ENCODE data around the gene NANOS1. TPM values are rescaled to one million over a fixed set of nuclear protein-coding genes. Genes with fewer than 3 reads are reported as not detected.
"Not testable (repeated sequence)": the region's sequence is repeated elsewhere in the genome, so short reads cannot be mapped to it uniquely, and the experiment has no call there.

NANOS1 gene
- total RNA-seq, 2 experiments from 2014 or later, result 0.06 to 0.10 TPM

DNA sequence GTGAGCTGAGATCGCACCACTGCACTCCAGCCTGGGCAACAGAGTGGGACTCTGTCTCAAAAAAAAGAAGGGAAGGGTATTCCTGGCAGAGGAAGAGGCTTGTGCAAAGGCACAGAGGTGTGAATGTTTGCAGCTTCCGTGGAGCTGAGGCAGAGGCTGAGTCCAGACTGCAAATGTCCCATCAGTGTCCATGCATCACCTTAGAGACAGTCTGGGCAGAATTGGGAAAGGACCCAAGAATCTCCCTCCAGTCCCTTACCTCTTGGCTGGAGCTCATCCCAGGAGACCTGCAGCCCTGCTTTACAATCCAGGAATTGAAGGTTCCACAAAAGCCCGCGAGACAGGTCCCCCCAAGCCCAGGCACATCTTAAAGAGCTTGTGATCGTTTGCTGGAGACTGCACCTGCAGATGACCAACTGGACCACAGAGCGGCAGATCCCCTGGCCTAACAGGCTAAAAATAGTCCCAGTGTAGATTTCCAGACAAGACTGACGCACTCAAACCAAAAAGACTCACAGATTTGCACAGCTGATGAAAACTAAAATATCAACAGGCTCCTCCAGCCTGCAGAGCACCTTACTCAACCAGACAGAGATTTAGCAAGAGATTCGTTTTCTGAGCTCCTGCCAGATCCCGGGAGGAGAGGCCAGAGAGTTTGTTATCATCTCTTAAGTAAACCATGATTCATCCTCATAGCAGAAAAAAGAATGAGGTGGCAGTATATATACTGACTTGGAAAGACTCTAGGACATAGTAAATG is 22.9 kb upstream of the NANOS1 start:
- CTCF ChIA-PET, result no interaction called here
- POLR2A ChIA-PET, result no interaction called here

DNA sequence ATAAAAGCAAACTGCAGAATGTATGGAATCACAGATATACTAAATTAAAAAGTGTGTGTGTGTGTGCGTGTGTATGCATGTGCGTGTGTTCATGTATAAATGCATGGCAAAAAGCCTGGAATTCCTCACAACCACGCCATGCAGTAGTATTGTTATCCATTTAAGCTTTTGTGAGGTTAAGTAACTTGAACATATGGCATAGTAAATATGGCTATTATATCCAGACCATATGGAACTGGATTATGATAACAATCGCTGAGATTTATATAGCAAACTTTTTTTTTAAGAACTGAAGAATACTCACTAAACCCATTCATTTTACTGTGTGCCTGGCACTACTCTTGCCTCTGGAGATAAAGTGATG is 22.3 kb upstream of the NANOS1 start:
- POLR2A ChIA-PET, result no interaction called here

DNA sequence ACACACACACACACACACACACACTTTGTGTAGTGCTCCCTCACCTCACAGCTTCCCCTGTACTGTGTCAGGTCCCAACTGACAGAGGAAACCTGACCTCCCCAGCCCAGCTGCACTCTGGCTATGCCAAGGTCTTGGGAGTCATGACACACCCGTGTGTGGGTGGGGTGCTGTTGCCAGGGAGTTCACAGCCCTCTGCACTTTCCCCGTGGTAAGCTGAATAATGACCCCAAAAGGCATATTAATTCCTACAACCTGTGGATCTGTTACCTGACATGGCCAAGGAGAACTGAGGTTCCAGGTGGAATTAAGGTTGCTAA is 8.9 kb upstream of the NANOS1 start:
- CTCF ChIA-PET, result no interaction called here
- POLR2A ChIA-PET, result no interaction called here

More for the DNA sequence above, 22.3 kb upstream of the NANOS1 start:
- CTCF ChIA-PET, result no interaction called here

DNA sequence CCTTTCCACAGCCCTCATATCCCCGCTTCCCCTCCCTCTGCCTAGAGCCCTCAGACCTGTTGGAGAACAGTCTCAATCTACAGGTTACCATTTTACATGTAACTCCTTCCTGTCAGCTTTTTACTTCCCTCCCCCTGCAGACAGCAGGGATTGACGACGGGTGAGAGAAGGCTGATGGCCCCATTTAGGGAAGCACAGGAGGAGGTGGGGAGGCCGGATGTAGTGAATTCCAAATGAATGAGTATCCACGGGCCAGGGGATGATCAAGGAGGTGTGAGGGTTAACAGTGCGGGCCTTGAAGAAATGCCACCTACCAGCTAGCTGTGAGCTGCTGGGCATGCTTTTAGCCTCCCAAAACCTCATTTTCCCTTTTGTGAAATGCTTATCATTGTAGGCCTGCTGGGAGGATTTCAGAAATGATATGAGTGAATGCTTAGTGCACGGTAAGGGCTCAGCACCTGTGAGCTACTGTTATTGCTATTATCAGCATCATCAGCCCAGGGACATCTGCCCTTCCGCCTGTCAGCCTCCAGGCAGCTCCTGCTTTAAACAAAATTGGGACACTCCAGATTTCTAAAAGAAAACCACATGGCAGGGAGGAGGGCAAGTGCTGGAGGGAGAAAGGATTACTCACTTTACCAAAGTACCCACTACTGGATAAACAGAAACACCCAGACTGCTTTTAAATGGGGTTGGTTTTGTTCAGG is 6.5 kb upstream of the NANOS1 start:
- ChIA-PET POLR2A (no interaction called here), CTCF (no interaction called here)

DNA sequence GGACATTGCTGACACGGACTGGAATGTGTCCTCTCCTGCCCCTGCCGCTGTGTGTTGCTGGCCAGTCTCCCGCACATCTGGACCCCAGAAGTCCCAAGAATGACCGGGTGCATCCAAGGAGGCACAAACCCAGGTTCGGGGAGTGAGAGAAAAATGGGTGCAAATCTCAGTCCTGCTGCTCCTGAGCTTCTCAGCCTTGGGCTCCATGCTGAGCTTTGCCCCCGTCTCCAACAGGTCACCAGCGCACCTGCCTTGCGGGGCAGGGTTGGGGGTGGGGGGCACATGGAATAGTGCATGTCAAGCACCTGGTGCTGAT is 6.0 kb upstream of the NANOS1 start:
- POLR2A ChIA-PET, result no interaction called here
- CTCF ChIA-PET, result no interaction called here

DNA sequence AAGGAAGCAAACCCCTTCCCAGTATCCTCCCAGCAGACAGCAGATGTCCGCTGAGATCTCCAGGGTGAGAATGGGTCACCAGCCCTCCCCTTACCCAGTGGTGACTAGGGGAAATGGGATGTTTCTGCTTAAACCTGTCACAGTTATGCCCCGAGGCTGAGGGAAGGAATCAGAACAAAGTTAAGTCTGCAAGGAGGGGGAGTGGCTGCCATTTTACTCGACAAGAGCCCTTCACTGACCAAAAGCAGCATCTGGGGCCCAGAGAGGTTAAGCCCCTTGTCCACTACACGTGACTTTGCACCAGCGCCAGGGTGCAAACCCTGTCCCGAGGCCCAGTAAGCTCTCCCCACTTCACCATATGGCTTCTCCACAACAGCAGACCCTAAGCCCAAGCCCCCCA is 4.6 kb upstream of the NANOS1 start:
- POLR2A ChIA-PET, result no interaction called here

DNA sequence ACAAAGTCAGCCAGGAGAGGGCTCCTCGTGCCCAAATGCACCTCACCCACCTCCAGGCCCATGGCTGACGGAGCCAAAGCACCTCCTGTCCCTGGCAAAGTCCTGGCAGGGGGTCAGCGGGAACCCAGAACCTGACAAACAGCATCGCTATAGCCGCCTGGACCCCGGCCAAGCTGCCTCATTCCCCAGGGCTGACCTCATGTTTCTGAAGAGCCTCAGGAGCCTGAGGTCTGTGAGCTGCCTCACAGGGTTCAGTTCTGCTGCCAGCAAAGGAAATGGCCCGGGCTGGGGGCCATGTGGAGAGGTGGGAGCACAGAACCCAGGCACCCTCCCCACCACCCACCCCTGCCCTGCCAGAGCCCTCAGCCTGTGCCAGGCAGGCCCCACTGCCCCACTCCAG is 4.2 kb upstream of the NANOS1 start:
- ChIA-PET POLR2A (no interaction called here), CTCF (no interaction called here)

More for the DNA sequence above, 4.6 kb upstream of the NANOS1 start:
- CTCF ChIA-PET, result no interaction called here

DNA sequence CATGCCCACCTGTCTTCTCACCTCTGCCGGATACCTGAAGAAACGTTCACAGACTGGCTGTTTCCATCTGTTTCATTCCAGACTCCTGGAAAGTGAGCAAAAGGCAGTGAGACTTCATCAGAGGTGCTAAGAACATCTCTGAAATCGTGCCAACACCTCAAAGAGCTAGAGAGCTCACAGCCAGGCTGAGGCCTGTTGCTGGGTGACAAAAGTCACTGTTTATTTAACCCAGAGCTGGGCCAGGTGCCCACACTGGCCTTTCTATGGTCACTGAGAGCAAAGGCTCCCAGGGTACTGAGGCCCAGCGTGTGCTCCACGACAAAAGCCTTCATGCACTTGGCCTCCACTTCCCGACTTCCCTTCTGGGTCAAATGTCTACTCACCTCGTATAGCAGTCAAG is 3.7 kb upstream of the NANOS1 start:
- ChIA-PET CTCF (interaction anchor here (0.6 kb wide), 1 partner anchor 112 kb away, joined by 6 read pairs; no protein-coding TSS in a partner anchor), POLR2A (no interaction called here)

DNA sequence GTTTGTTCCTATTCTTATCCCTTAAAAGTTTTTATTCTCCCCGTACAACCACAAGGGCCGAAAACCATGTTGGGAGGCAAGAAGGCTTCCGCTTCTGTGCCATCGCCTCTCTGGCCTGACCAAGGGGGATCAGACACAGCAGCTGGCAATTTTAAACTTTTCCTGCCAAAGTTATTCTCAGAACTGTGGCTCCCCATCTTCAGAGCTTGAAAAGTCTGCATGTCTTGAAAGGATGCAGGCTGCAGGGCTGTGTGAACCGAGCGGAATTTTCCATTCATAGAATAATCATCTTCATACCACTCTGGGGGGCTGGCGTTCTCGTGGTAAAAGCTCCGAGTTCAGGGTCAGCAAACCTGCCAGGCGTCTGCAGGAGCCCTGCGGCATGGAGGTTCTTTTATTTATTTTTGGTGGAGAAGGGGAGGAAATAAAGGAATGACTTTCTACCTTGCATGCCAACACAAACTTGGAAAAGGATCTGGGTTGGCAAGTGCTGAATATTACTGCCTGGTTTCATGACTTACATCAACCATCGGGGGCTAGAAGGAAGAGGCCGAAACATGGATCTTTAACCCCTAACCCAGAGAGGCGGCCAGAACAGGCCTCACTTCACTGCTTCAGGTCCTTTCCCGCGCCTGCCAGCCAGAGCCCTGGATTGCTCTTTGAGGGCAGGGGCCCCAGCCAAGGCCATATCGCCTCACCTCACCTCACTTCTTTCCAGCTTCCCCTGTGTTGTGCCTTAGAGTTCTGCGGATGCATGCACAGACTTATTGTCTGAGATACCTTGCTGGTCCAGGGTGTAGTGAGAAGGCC is 3.0 kb upstream of the NANOS1 start:
- ChIA-PET CTCF (interaction anchor here (0.6 kb wide), 1 partner anchor 111 kb away, joined by 6 read pairs; no protein-coding TSS in a partner anchor), POLR2A (no interaction called here)

DNA sequence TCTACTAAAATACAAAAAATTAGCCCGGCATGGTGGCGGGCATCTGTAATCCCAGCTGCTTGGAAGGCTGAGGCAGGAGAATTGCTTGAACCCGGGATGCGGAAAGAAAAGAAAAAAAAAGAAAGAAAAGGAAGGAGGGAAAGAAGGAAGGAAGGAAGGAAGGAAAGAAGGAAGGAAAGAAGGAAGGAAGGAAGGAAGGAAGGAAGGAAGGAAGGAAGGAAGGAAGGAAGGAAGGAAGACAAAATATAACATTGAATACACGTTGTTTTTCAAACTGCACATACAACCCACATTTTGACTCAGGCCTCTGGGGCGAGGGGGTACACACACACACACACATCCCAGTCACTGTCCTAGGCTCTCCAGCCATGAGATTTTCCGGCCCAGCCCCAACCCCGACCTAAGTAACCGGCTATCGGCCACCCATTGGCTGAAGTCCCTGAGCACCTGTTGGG is 1.0 kb upstream of the NANOS1 start:
- CTCF ChIA-PET, result interaction anchor here (0.6 kb wide), 1 partner anchor 115 kb away, joined by 3 read pairs; no protein-coding TSS in a partner anchor
- POLR2A ChIA-PET, result not testable (repeated sequence)

DNA sequence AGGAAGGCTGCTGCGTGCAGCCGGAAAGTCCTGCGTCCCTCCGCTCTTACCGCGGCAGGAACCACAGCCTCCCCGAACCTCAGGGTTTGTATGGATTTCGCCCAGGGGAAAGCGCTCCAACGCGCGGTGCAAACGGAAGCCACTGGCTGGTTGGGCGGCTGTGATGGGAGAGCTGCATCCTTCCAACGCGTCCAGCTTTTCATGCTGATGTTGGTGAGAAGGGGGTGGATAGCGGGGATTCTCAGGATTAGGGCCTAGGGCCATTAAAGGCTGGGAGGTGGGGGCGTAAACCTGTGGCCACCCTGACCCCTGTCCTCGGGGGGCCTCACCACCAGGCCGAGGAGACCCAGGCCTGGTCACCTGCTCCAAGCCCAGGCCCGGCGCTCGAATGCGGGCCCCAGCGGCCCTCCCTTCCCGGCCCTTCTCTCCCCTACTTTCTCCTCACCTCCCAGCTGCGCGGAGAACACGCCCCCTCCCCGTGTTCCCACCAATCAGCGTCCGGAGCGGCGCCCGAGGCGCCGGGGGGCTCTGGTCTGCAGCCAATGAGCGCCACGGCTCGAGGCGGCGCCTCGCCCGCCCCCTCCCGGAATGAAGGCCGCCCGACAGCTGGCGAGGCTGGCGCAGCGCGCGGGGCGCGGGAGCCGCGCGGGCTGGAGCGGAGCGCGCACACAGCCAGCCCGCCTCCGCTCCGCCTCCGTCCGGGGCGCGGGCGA is 458 bp upstream of the NANOS1 start:
- POLR2A ChIA-PET, result no interaction called here
- CTCF ChIA-PET, result no interaction called here

DNA sequence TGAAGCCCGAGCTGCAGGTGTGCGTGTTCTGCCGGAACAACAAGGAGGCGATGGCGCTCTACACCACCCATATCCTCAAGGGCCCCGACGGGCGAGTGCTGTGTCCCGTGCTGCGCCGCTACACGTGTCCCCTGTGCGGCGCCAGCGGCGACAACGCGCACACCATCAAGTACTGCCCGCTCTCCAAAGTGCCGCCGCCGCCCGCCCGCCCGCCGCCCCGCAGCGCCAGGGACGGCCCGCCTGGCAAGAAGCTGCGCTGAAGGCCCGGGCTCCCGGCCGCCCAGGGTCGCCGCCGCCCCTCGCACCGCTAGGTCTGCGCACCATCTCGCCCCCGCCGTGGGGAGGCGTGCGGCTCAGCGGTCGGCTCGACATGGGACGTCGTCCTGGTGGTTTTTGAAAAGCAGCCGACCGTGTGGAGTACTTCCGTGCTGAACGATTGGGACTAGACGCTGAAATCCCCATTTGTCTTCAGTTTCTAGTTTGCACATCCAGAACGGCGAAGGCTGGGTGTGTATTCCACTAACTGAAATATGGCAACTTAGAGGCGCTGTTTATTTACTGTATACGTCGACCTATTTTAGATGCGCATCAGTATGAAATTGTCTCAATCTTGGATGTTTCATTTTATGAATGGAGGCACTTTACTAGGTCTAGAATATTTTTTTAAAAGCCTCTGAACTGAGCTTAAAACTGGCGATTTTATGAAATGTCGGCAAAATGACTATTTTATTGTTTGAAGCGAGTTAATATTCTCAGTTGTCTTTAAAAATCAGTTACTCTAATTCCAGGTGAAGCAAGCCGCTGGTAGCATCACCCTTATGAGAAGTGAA is 1.1 kb downstream of the NANOS1 start:
- ChIA-PET CTCF (no interaction called here), POLR2A (interaction anchor here (0.6 to 1.0 kb wide), 3 partner anchors 52 to 675 kb away, joined by 3 to 5 read pairs (median 3); no protein-coding TSS in a partner anchor)

DNA sequence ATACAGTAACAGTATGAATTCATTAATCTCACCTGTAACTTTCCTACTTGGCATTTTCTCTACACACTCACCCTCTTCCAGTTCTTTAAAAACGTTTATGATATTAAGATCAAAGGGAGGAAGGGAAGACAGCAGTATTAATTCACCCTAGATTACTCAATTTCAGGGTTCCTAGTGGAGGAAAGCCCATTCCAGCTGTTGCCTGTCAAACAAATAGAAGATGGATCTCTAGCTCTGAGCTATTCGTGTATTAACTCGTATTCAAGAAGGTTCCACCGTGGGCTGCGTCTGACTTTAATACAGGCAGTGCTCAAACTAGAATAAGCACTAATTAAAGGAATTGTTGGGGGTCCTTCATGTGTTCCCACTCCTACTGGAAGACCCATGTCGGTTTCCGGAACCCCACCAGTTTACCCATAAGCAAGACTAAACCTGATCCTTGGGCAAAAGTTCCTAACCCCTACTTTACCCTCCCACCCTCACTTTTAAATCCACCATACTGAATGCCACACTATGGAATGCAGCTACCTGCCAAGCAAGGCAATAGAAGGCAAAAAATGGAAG is 2.1 kb downstream of the NANOS1 start:
- CTCF ChIA-PET, result no interaction called here
- POLR2A ChIA-PET, result interaction anchor here (0.6 to 1.0 kb wide), 2 partner anchors 51 to 570 kb away, joined by 3 read pairs; no protein-coding TSS in a partner anchor

DNA sequence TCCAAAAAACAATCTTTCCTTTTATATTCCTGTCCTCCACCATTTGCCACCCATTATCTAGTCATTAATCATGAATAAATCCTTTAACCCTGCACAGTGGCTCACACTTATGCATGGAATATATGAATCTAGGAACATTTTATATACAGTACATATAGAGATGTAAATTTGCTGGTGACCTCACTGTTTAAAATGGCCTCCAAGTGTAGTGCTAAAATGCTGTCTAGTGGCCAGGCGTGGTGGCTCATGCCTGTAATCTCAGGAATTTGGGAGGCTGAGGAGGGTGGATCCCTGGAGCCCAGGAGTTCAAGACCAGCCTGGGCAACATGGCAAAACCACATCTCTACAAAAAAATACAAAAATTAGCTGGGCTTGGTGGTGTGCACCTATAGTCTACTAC is 9.6 kb downstream of the NANOS1 start:
- ChIA-PET POLR2A (interaction anchor here (0.6 kb wide), 1 partner anchor 11 kb away, joined by 4 read pairs; no protein-coding TSS in a partner anchor), CTCF (no interaction called here)

DNA sequence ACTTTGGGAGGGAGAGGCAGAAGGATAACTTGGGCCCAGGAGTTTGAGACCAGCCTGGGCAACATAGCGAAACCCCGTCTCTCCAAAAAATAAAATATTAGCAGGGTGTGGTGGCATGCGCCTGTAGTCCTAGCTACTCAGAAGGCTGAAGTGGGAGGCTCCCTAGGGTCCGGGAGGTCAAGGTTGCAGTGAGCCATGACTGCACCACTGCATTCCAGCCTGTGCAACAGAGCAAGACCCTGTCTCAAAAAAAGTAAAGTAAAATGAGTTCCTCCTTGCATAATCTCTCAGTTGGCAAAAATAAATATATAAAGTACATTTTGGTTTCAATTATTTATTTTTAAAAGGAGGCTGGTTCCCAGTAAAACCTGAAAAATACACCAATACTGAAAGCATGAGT is 11.8 kb downstream of the NANOS1 start:
- POLR2A ChIA-PET, result no interaction called here
- CTCF ChIA-PET, result no interaction called here

DNA sequence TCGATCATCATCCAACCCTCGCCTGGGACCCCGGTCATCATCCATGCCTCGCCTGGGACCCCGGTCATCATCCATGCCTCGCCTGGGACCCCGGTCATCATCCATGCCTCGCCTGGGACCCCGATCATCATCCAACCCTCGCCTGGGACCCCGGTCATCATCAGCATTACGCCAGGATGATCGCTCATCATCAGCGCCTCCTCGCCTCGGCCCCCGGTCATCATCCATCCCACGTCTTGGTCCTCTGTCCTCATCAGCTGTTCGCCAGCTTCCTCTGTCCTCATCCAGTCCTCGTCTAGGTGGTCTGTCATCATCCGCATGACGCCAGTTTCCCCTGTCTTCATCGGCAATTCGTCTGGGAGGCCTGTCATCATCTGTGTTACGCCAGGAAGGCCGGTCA is 12.7 kb downstream of the NANOS1 start:
- ChIA-PET CTCF (no interaction called here), POLR2A (no interaction called here)

DNA sequence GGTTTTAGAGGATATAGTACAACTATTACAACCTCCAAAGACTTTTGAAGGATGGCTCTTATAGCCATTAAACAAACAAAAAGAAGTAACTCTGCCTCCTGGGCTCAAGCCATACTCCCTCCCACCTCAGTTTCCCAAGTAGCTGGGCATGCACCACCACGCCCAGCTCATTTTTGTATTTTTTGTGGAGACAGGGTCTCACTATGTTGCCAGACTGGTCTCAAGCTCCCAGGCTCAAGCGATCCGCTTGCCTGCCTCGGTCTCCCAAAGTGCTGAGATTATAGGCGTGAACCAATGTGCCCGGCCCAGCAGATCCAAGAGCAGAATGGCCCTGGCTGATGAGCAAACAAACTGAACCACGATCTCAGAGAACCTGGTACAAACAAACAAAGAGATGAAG is 16.0 kb downstream of the NANOS1 start:
- ChIA-PET CTCF (no interaction called here), POLR2A (no interaction called here)

DNA sequence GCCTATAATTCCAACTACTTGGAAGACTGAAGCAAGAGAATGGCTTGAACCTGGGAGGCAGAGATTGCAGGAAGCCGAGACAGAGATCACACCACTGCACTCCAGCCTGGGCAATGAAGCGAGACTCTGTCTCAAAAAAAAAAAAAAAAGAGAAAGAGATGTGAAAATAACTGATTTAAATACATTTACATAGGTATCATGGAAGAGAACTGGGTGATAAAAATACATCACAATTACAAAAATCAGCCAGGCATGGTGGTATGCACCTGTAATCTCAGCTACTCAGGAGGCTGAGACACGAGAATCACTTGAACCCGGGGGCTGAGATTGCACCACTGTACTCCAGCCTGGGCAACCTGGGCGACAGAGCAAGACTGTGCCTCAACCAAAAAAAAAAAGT is 19.8 kb downstream of the NANOS1 start:
- ChIA-PET CTCF (no interaction called here), POLR2A (interaction anchor here (0.7 kb wide), 1 partner anchor 10 kb away, joined by 4 read pairs; no protein-coding TSS in a partner anchor)

DNA sequence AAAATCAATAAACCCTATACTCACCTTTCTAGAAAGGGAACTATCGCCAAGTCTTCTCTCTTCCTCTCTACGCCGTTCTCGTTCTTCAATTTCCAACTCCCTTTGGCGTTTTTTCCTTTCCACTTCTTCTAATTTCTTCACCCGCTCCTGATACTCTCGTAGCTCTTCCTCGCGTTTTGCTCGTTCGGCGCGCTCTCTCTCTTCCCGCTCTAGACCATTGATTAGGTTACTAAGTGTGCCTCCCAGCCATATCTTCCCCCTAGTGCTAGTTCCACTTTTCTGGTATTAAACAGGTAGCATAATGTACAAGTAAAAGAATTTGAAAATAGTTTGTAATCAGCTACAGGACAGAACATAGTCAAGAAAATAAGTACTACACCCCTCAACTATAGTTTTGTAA is 20.3 kb downstream of the NANOS1 start:
- ChIA-PET POLR2A (interaction anchor here (0.7 kb wide), 1 partner anchor 10 kb away, joined by 4 read pairs; no protein-coding TSS in a partner anchor), CTCF (no interaction called here)

All from activated CD8-positive, alpha-beta memory T cell treated with anti-CD3 and anti-CD28 coated beads for 36 hours (primary cell).